H9 (cell line): Measurements from ENCODE around the gene TSPAN17. TPM values are rescaled to one million over a fixed set of nuclear protein-coding genes. Genes with fewer than 3 reads are reported as not detected.
A peak's percentile ranks its signal among the peaks of the same experiment; 100 is the strongest.

Experiments used
- DNase-seq: peaks from one replicate; pipeline ENCODE4 v3.0.0-alpha.2; 2017
- H2AFZ ChIP-seq: one replicate; pipeline ENCODE4 v1.6.1; 2013; ENCODE audit warnings: mild to moderate bottlenecking, low read length, control low read depth, moderate library complexity
- H2AK5ac ChIP-seq: 2 replicates; pipeline ENCODE4 v1.6.1; 2013; ENCODE audit warnings: low read length, control low read depth, mixed read lengths; ENCODE audit not compliant: insufficient read length
- H2BK120ac ChIP-seq: one replicate; pipeline ENCODE4 v1.6.1; 2013; ENCODE audit warnings: low read depth, mild to moderate bottlenecking, low read length, control low read depth, inconsistent platforms; ENCODE audit not compliant: poor library complexity, severe bottlenecking
- H2BK12ac ChIP-seq: 2 replicates; pipeline ENCODE4 v1.6.1; 2013; ENCODE audit warnings: low read length, control low read depth, mixed read lengths, low read depth; ENCODE audit not compliant: insufficient read length
- H2BK15ac ChIP-seq: 2 replicates; pipeline ENCODE4 v1.6.1; 2013; ENCODE audit warnings: low read depth, low read length, control low read depth
- H2BK20ac ChIP-seq: one replicate; pipeline ENCODE4 v1.6.1; 2013; ENCODE audit warnings: low read depth, mild to moderate bottlenecking, low read length, control low read depth, inconsistent platforms; ENCODE audit not compliant: poor library complexity, severe bottlenecking
- H2BK5ac ChIP-seq: 2 replicates; pipeline ENCODE4 v1.6.1; 2013; ENCODE audit warnings: low read length, control low read depth, mixed read lengths; ENCODE audit not compliant: insufficient read length
- H3K14ac ChIP-seq: 2 replicates; pipeline ENCODE4 v1.6.1; 2013; ENCODE audit warnings: low read length, control low read depth; ENCODE audit not compliant: insufficient read depth
- H3K18ac ChIP-seq: 2 replicates; pipeline ENCODE4 v1.6.1; 2013; ENCODE audit warnings: low read depth, mild to moderate bottlenecking, mixed read lengths, low read length, control low read depth; ENCODE audit not compliant: insufficient read length
- H3K23ac ChIP-seq: 2 replicates; pipeline ENCODE4 v1.6.1; 2013; ENCODE audit warnings: low read length, control low read depth, mixed read lengths, low read depth; ENCODE audit not compliant: insufficient read length
- H3K23me2 ChIP-seq: 2 replicates; pipeline ENCODE4 v1.6.1; 2013; ENCODE audit warnings: low read depth, mild to moderate bottlenecking, mixed read lengths, low read length, control low read depth; ENCODE audit not compliant: insufficient read length, poor library complexity, severe bottlenecking
- H3K27ac ChIP-seq: 2 replicates; pipeline ENCODE4 v1.5.1; 2013; ENCODE audit warnings: low read length, control low read depth, mixed read lengths, low read depth; ENCODE audit not compliant: insufficient read length
- H3K27me3 ChIP-seq: 2 replicates; pipeline ENCODE4 v1.6.1; 2013; ENCODE audit warnings: low read length, control low read depth, inconsistent platforms; ENCODE audit not compliant: insufficient read depth
- H3K4ac ChIP-seq: 2 replicates; pipeline ENCODE4 v1.6.1; 2013; ENCODE audit warnings: low read depth, mild to moderate bottlenecking, control low read depth, inconsistent platforms, low read length, moderate library complexity
- H3K4me1 ChIP-seq: 2 replicates; pipeline ENCODE4 v1.6.1; 2013; ENCODE audit warnings: low read length, control low read depth, inconsistent platforms; ENCODE audit not compliant: insufficient read depth
- H3K4me2 ChIP-seq: 2 replicates; pipeline ENCODE4 v1.6.1; 2013; ENCODE audit warnings: low read length, control low read depth, mixed read lengths; ENCODE audit not compliant: insufficient read length, insufficient read depth
- H3K56ac ChIP-seq: 2 replicates; pipeline ENCODE4 v1.6.1; 2013; ENCODE audit warnings: low read depth, mild to moderate bottlenecking, mixed read lengths, low read length, control low read depth; ENCODE audit not compliant: insufficient read length
- H3K79me1 ChIP-seq: 2 replicates; pipeline ENCODE4 v1.6.1; 2013; ENCODE audit warnings: low read depth, mild to moderate bottlenecking, moderate library complexity, low read length, control low read depth, inconsistent platforms; ENCODE audit not compliant: insufficient read depth, poor library complexity, severe bottlenecking
- H3K79me2 ChIP-seq: 2 replicates; pipeline ENCODE4 v1.6.1; 2013; ENCODE audit warnings: low read length, control low read depth, inconsistent platforms; ENCODE audit not compliant: insufficient read depth
- H3K9ac ChIP-seq: 2 replicates; pipeline ENCODE4 v1.6.1; 2013; ENCODE audit warnings: low read length, control low read depth, mixed read lengths; ENCODE audit not compliant: insufficient read length; ENCODE audit errors: extremely low read depth
- H3K9me3 ChIP-seq: one replicate; pipeline ENCODE4 v1.6.1; 2013; ENCODE audit warnings: low read depth, low read length, inconsistent platforms; ENCODE audit not compliant: control insufficient read depth
- H3T11ph ChIP-seq: one replicate; pipeline ENCODE4 v1.6.1; 2013; ENCODE audit warnings: mild to moderate bottlenecking, low read length, control low read depth, inconsistent platforms
- H4K20me1 ChIP-seq: one replicate; pipeline ENCODE4 v1.6.1; 2013; ENCODE audit not compliant: control insufficient read depth, insufficient read length, insufficient read depth
- H4K5ac ChIP-seq: 2 replicates; pipeline ENCODE4 v1.6.1; 2013; ENCODE audit warnings: low read depth, mild to moderate bottlenecking, mixed read lengths, low read length, control low read depth; ENCODE audit not compliant: insufficient read length
- H4K8ac ChIP-seq: replicated peaks from 2 replicates; pipeline ENCODE4 v1.6.1; 2013; ENCODE audit warnings: low read length, control low read depth, mixed read lengths, low read depth; ENCODE audit not compliant: insufficient read length
- H4K91ac ChIP-seq: 2 replicates; pipeline ENCODE4 v1.6.1; 2013; ENCODE audit warnings: low read depth, mild to moderate bottlenecking, moderate library complexity, mixed read lengths, low read length, control low read depth; ENCODE audit not compliant: insufficient read length
- H3K27ac Mint-ChIP-seq, 3 experiments: 2 replicates in 2 of 3; 3 replicates in 1 of 3; pipeline ENCODE4 v1.8.0; 2020 to 2021; ENCODE audit warnings: mixed read lengths in 3 of 3, mild to moderate bottlenecking in 1 of 3, moderate library complexity in 1 of 3
- H3K27me3 Mint-ChIP-seq: 2 replicates; pipeline ENCODE4 v1.8.0; 2021; ENCODE audit warnings: low read depth, mild to moderate bottlenecking, moderate library complexity, mixed read lengths
- H3K36me3 Mint-ChIP-seq, 3 experiments: 2 replicates in 2 of 3; 3 replicates in 1 of 3; pipeline ENCODE4 v1.8.0; 2020 to 2021; ENCODE audit warnings: low read depth in 3 of 3, mixed read lengths in 3 of 3; ENCODE audit not compliant: insufficient read depth in 1 of 3
- H3K4me1 Mint-ChIP-seq, 2 experiments: 2 replicates each; pipeline ENCODE4 v1.8.0; 2020; ENCODE audit warnings: mixed read lengths in 2 of 2
- H3K4me3 Mint-ChIP-seq, 2 experiments: 2 replicates in 1 of 2; 3 replicates in 1 of 2; pipeline ENCODE4 v1.8.0; 2020 to 2021; ENCODE audit warnings: mild to moderate bottlenecking in 2 of 2, mixed read lengths in 2 of 2, moderate library complexity in 1 of 2
- H3K9me3 Mint-ChIP-seq, 2 experiments: 2 replicates in 1 of 2; 3 replicates in 1 of 2; pipeline ENCODE4 v1.8.0; 2020; ENCODE audit warnings: mild to moderate bottlenecking in 2 of 2, mixed read lengths in 2 of 2, moderate library complexity in 1 of 2
- WGBS: extraction: QIAGEN DNeasy Blood & Tissue Kit; methylation state at CpG from one replicate; pipeline ENCODE4 v1.1.7; 2013; ENCODE audit warnings: missing lambda C conversion rate, low lambda C conversion rate, mixed read lengths; ENCODE audit not compliant: insufficient read length; ENCODE audit errors: extremely low coverage; 5-methylcytosine and 5-hydroxymethylcytosine counted together
- total RNA-seq: library from RNA; stranded (reverse); gene quantifications from 2 replicates; pipeline ENCODE4 v1.2.1, GENCODE V29; 2021
- TF ChIP-seq, protein P1 (sequence below): fragments of 200-600 bp; sonication (generic); conservative IDR thresholded peaks from 3 replicates; pipeline ENCODE4 v1.8.0; 2021; ENCODE audit warnings: antibody characterized with exemption, mild to moderate bottlenecking

TSPAN17 gene
- total RNA-seq, 1 experiment from 2014 or later, result 46.8 TPM

DNA sequence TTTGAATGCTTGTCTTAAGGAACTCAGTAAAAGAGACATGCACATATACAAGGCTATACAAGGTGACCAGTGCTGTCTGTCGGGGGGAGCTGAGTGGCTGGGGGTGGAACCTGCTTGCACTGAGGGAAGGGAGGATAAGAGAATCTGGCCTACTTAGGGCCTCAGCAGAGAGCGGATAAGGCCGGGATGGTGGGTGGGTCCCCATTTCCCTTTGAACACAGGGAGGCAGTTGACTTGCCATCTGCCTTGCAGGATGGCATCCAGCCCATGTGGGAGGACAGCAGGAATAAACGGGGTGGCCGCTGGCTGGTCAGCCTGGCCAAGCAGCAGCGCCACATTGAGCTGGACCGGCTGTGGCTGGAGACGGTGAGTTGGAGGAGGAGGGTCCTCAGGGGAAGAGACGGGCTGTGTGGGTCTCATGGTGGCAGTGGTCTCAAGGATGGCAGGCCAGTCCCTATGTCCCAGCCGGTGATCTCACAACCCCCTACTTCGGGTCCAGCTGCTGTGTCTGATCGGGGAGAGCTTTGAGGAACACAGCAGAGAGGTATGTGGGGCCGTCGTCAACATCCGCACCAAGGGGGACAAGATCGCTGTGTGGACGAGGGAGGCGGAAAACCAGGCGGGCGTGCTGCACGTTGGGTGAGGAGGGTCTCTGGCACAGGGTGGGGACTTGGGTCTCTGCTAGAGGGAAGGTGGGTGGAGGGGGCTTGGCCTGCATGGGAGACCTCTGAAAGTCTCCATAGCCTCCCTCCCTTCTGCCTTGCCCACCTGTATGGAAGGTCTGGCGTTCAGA lies 2.2 kb upstream of the TSPAN17 start:
- TF ChIP-seq, protein P1, sequence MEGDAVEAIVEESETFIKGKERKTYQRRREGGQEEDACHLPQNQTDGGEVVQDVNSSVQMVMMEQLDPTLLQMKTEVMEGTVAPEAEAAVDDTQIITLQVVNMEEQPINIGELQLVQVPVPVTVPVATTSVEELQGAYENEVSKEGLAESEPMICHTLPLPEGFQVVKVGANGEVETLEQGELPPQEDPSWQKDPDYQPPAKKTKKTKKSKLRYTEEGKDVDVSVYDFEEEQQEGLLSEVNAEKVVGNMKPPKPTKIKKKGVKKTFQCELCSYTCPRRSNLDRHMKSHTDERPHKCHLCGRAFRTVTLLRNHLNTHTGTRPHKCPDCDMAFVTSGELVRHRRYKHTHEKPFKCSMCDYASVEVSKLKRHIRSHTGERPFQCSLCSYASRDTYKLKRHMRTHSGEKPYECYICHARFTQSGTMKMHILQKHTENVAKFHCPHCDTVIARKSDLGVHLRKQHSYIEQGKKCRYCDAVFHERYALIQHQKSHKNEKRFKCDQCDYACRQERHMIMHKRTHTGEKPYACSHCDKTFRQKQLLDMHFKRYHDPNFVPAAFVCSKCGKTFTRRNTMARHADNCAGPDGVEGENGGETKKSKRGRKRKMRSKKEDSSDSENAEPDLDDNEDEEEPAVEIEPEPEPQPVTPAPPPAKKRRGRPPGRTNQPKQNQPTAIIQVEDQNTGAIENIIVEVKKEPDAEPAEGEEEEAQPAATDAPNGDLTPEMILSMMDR, result no peak
- Mint-ChIP-seq H3K9me3 (no peaks in the 10 kb centered on the region; a peak in 1 of 5 replicates), H3K4me3 (no peak overlapping the region; a peak in 1 of 5 replicates), H3K4me1 (peaks cover 47 to 63% of the 10 kb centered on the region in 2 experiments), H3K27me3 (peaks cover 6% of the 10 kb centered on the region), H3K36me3 (no peaks in the 10 kb centered on the region; a peak in 1 of 7 replicates), H3K27ac (peak overlapping the region in 1 of 3 experiments; percentile 34; a peak in 3 of 7 replicates)
- H2AFZ ChIP-seq, result no peak overlapping the region
- H2BK15ac ChIP-seq, result no peak overlapping the region
- WGBS, result no CpG with 5 or more reads among the region's 22 CpGs
- H3K79me2 ChIP-seq, result no peaks in the 10 kb centered on the region; the same call in 1 of the 2 replicates
- no peak overlapping the region for H2BK12ac ChIP-seq
- H4K5ac ChIP-seq, result no peak overlapping the region
- no peak overlapping the region for H3K4me2 ChIP-seq
- H3K9ac ChIP-seq, result no peak overlapping the region
- H4K20me1 ChIP-seq, result no peaks in the 10 kb centered on the region
- peaks cover 2% of the 10 kb centered on the region for H3K79me1 ChIP-seq
- no peak overlapping the region for H3K23ac ChIP-seq
- no peaks in the 10 kb centered on the region for H3K27me3 ChIP-seq
- H3K4ac ChIP-seq, result no peak overlapping the region
- H2BK5ac ChIP-seq, result no peak overlapping the region
- H3K4me1 ChIP-seq, result peaks cover 2% of the 10 kb centered on the region; the same call in 1 of the 2 replicates
- no peak overlapping the region for H3T11ph ChIP-seq
- no peak overlapping the region for H4K91ac ChIP-seq
- no peak for DNase-seq
- no peak overlapping the region for H2BK20ac ChIP-seq
- H3K9me3 ChIP-seq, result no peaks in the 10 kb centered on the region
- no peak overlapping the region for H3K14ac ChIP-seq
- no peak overlapping the region for H2BK120ac ChIP-seq
- no peak overlapping the region for H2AK5ac ChIP-seq
- no peak overlapping the region for H3K27ac ChIP-seq
- no peak overlapping the region for H3K56ac ChIP-seq
- H3K18ac ChIP-seq, result no peak overlapping the region
- H4K8ac ChIP-seq, result no peak overlapping the region
- peaks cover 10% of the 10 kb centered on the region for H3K23me2 ChIP-seq
